ENCODE data around the gene SLX4. TPM values are rescaled to one million over a fixed set of nuclear protein-coding genes. Genes with fewer than 3 reads are reported as not detected.

SLX4 gene
- total and polyA plus RNA-seq, 9 of the 15 experiments (the other 6 are each of a cell fraction or from before 2014, with no cell fraction given) = 0.29 to 7.9 (median 3.8) TPM

DNA sequence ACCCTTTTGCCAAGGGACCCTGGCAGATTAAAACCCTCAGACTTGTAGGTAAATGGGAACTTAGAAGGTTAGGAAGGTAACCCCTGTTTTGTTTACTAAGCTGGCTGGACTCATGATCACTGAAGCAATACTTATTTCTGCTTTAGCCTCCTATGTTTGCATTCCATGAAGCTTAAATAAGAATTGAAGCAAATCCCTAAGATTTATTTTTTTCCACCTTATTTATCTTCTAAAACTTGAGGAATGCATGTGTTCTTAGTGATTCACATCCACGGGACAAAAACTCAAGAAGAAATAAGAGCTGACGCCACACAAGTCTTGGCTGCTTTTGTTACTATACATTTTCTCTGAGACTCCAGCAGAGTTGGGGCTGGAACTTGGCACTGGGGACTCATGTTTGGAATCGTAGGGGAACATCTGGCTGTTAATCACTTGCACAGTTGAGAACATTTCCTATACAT, 75.1 kb downstream of the SLX4 start (continued):
- TF ChIP-seq, protein P1, sequence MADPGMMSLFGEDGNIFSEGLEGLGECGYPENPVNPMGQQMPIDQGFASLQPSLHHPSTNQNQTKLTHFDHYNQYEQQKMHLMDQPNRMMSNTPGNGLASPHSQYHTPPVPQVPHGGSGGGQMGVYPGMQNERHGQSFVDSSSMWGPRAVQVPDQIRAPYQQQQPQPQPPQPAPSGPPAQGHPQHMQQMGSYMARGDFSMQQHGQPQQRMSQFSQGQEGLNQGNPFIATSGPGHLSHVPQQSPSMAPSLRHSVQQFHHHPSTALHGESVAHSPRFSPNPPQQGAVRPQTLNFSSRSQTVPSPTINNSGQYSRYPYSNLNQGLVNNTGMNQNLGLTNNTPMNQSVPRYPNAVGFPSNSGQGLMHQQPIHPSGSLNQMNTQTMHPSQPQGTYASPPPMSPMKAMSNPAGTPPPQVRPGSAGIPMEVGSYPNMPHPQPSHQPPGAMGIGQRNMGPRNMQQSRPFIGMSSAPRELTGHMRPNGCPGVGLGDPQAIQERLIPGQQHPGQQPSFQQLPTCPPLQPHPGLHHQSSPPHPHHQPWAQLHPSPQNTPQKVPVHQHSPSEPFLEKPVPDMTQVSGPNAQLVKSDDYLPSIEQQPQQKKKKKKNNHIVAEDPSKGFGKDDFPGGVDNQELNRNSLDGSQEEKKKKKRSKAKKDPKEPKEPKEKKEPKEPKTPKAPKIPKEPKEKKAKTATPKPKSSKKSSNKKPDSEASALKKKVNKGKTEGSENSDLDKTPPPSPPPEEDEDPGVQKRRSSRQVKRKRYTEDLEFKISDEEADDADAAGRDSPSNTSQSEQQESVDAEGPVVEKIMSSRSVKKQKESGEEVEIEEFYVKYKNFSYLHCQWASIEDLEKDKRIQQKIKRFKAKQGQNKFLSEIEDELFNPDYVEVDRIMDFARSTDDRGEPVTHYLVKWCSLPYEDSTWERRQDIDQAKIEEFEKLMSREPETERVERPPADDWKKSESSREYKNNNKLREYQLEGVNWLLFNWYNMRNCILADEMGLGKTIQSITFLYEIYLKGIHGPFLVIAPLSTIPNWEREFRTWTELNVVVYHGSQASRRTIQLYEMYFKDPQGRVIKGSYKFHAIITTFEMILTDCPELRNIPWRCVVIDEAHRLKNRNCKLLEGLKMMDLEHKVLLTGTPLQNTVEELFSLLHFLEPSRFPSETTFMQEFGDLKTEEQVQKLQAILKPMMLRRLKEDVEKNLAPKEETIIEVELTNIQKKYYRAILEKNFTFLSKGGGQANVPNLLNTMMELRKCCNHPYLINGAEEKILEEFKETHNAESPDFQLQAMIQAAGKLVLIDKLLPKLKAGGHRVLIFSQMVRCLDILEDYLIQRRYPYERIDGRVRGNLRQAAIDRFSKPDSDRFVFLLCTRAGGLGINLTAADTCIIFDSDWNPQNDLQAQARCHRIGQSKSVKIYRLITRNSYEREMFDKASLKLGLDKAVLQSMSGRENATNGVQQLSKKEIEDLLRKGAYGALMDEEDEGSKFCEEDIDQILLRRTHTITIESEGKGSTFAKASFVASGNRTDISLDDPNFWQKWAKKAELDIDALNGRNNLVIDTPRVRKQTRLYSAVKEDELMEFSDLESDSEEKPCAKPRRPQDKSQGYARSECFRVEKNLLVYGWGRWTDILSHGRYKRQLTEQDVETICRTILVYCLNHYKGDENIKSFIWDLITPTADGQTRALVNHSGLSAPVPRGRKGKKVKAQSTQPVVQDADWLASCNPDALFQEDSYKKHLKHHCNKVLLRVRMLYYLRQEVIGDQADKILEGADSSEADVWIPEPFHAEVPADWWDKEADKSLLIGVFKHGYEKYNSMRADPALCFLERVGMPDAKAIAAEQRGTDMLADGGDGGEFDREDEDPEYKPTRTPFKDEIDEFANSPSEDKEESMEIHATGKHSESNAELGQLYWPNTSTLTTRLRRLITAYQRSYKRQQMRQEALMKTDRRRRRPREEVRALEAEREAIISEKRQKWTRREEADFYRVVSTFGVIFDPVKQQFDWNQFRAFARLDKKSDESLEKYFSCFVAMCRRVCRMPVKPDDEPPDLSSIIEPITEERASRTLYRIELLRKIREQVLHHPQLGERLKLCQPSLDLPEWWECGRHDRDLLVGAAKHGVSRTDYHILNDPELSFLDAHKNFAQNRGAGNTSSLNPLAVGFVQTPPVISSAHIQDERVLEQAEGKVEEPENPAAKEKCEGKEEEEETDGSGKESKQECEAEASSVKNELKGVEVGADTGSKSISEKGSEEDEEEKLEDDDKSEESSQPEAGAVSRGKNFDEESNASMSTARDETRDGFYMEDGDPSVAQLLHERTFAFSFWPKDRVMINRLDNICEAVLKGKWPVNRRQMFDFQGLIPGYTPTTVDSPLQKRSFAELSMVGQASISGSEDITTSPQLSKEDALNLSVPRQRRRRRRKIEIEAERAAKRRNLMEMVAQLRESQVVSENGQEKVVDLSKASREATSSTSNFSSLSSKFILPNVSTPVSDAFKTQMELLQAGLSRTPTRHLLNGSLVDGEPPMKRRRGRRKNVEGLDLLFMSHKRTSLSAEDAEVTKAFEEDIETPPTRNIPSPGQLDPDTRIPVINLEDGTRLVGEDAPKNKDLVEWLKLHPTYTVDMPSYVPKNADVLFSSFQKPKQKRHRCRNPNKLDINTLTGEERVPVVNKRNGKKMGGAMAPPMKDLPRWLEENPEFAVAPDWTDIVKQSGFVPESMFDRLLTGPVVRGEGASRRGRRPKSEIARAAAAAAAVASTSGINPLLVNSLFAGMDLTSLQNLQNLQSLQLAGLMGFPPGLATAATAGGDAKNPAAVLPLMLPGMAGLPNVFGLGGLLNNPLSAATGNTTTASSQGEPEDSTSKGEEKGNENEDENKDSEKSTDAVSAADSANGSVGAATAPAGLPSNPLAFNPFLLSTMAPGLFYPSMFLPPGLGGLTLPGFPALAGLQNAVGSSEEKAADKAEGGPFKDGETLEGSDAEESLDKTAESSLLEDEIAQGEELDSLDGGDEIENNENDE (IDR thresholded peaks at IDR 0.05; ENCODE audit: low read depth, low read length) = no peak
- TF ChIP-seq ZZZ3 (IDR thresholded peaks at IDR 0.05) (no peak), ZNF561 (CRISPR knock-in tag; conservative IDR thresholded peaks at IDR 0.05) (no peak)
